ENCODE measurements around the gene DARS2.

DNA sequence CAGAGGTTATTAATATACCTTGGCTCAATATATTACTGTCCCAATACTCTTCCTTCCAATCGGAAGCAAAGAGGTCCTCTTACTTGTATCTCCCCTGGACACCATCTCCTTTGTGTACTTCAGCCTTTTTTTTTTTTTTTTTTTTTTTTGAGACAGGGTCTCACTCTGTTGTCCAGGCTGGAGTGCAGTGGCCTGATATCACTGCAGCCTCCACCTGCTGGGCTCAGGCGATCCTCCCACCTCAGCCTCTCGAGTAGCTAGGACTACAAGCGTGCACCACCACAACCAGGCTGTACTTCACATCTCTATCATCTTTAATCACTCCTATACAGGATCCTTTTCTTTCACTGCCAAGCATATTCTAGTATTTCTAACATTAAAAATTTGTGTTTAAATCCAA, 2.8 kb upstream of the DARS2 start:
- no peak for TF ChIP-seq CTCF (IDR thresholded peaks at IDR 0.05)
- TF ChIP-seq EZH2 (IDR thresholded peaks at IDR 0.05; ENCODE audit: borderline replicate concordance, insufficient read depth, low read depth, low read length, poor library complexity, severe bottlenecking) = no peak

Measured in B cell (primary cell).